HEK293 (cell line): ENCODE results near the gene EIF1.

Experiments
- GFI1B ChIP-seq: fragments of 450-650 bp; formaldehyde crosslinking; IDR thresholded peaks from 2 replicates; pipeline ENCODE4 v1.5.1; 2016; ENCODE audit warnings: missing biosample characterization, missing genetic modification characterization
- GLIS2 ChIP-seq: fragments of 450-650 bp; formaldehyde crosslinking; IDR thresholded peaks from 2 replicates; pipeline ENCODE4 v1.5.1; 2016; ENCODE audit warnings: missing biosample characterization, missing genetic modification characterization
- HOXA7 ChIP-seq: sonication (generic); formaldehyde crosslinking; IDR thresholded peaks from 2 replicates; pipeline ENCODE4 v1.8.1; 2022; ENCODE audit warnings: missing genetic modification reagents, borderline replicate concordance
- HOXC10 ChIP-seq: sonication (generic); formaldehyde crosslinking; IDR thresholded peaks from 2 replicates; pipeline ENCODE4 v1.8.1; 2023; ENCODE audit warnings: mild to moderate bottlenecking, missing genetic modification reagents
- KLF16 ChIP-seq: fragments of 450-650 bp; formaldehyde crosslinking; IDR thresholded peaks from 2 replicates; pipeline ENCODE4 v1.5.1; 2017; ENCODE audit warnings: missing biosample characterization, missing genetic modification characterization
- KLF9 ChIP-seq: fragments of 450-650 bp; formaldehyde crosslinking; IDR thresholded peaks from 2 replicates; pipeline ENCODE4 v1.5.1; 2016; ENCODE audit warnings: missing biosample characterization, missing genetic modification characterization, low read depth
- MZF1 ChIP-seq: fragments of 450-650 bp; formaldehyde crosslinking; IDR thresholded peaks from 2 replicates; pipeline ENCODE4 v1.5.1; 2017; ENCODE audit warnings: missing biosample characterization, missing genetic modification characterization, borderline replicate concordance
- SP3 ChIP-seq: fragments of 450-650 bp; formaldehyde crosslinking; IDR thresholded peaks from 2 replicates; pipeline ENCODE4 v1.5.1; 2016; ENCODE audit warnings: missing biosample characterization, missing genetic modification characterization
- SP7 ChIP-seq: fragments of 450-650 bp; formaldehyde crosslinking; IDR thresholded peaks from 2 replicates; pipeline ENCODE4 v1.5.1; 2016; ENCODE audit warnings: missing biosample characterization, missing genetic modification characterization
- ZBTB17 ChIP-seq: fragments of 450-650 bp; formaldehyde crosslinking; IDR thresholded peaks from 2 replicates; pipeline ENCODE4 v1.5.1; 2016; ENCODE audit warnings: missing biosample characterization, missing genetic modification characterization
- ZBTB7A ChIP-seq: fragments of 450-650 bp; formaldehyde crosslinking; IDR thresholded peaks from 2 replicates; pipeline ENCODE4 v1.5.1; 2016; ENCODE audit warnings: low read depth, missing biosample characterization, missing genetic modification characterization
- ZFP69B ChIP-seq: fragments of 450-650 bp; formaldehyde crosslinking; IDR thresholded peaks from 2 replicates; pipeline ENCODE4 v1.5.1; 2016; ENCODE audit warnings: missing biosample characterization, missing genetic modification characterization
- ZNF10 ChIP-seq: fragments of 450-650 bp; formaldehyde crosslinking; IDR thresholded peaks from 2 replicates; pipeline ENCODE4 v1.5.1; 2017; ENCODE audit warnings: missing biosample characterization, missing genetic modification characterization
- ZNF114 ChIP-seq: fragments of 450-650 bp; formaldehyde crosslinking; IDR thresholded peaks from 2 replicates; pipeline ENCODE4 v1.5.0; 2017; ENCODE audit warnings: missing biosample characterization, missing genetic modification characterization
- ZNF140 ChIP-seq: fragments of 450-650 bp; formaldehyde crosslinking; IDR thresholded peaks from 2 replicates; pipeline ENCODE4 v1.5.1; 2016; ENCODE audit warnings: missing biosample characterization, missing genetic modification characterization
- ZNF174 ChIP-seq: fragments of 450-650 bp; formaldehyde crosslinking; IDR thresholded peaks from 2 replicates; pipeline ENCODE4 v1.5.0; 2017; ENCODE audit warnings: missing biosample characterization, mild to moderate bottlenecking, missing genetic modification characterization
- ZNF19 ChIP-seq: fragments of 450-650 bp; formaldehyde crosslinking; IDR thresholded peaks from 2 replicates; pipeline ENCODE4; 2016; ENCODE audit warnings: missing biosample characterization, missing genetic modification characterization, low read depth
- ZNF2 ChIP-seq: fragments of 450-650 bp; formaldehyde crosslinking; IDR thresholded peaks from 2 replicates; pipeline ENCODE4 v1.5.1; 2016; ENCODE audit warnings: missing biosample characterization, missing genetic modification characterization
- ZNF202 ChIP-seq: fragments of 450-650 bp; formaldehyde crosslinking; IDR thresholded peaks from 2 replicates; pipeline ENCODE4 v1.5.1; 2016; ENCODE audit warnings: missing biosample characterization, missing genetic modification characterization, borderline replicate concordance
- ZNF214 ChIP-seq: fragments of 450-650 bp; formaldehyde crosslinking; IDR thresholded peaks from 2 replicates; pipeline ENCODE4 v1.5.1; 2017; ENCODE audit warnings: missing biosample characterization, mild to moderate bottlenecking, missing genetic modification characterization, borderline replicate concordance
- ZNF311 ChIP-seq: fragments of 450-650 bp; formaldehyde crosslinking; IDR thresholded peaks from 2 replicates; pipeline ENCODE4 v1.5.1; 2017; ENCODE audit warnings: missing biosample characterization, missing genetic modification characterization, borderline replicate concordance
- ZNF366 ChIP-seq: fragments of 450-650 bp; formaldehyde crosslinking; conservative IDR thresholded peaks from 2 replicates; pipeline ENCODE4 v1.5.1; 2016; ENCODE audit warnings: missing biosample characterization, missing genetic modification characterization
- ZNF391 ChIP-seq: fragments of 450-650 bp; formaldehyde crosslinking; IDR thresholded peaks from 2 replicates; pipeline ENCODE4 v1.5.1; 2016; ENCODE audit warnings: low read depth, missing biosample characterization, missing genetic modification characterization, borderline replicate concordance
- ZNF423 ChIP-seq: fragments of 450-650 bp; formaldehyde crosslinking; IDR thresholded peaks from 2 replicates; pipeline ENCODE4 v1.5.1; 2016; ENCODE audit warnings: missing biosample characterization, missing genetic modification characterization
- ZNF433 ChIP-seq: fragments of 450-650 bp; formaldehyde crosslinking; IDR thresholded peaks from 2 replicates; pipeline ENCODE4 v1.5.1; 2016; ENCODE audit warnings: missing biosample characterization, missing genetic modification characterization, low read depth
- ZNF529 ChIP-seq: fragments of 450-650 bp; formaldehyde crosslinking; IDR thresholded peaks from 2 replicates; pipeline ENCODE4 v1.5.1; 2017; ENCODE audit warnings: missing genetic modification characterization, missing biosample characterization; ENCODE audit not compliant: insufficient replicate concordance
- ZNF549 ChIP-seq: fragments of 450-650 bp; IDR thresholded peaks from 2 replicates; pipeline ENCODE4 v1.5.1; 2018; ENCODE audit warnings: missing biosample characterization, missing genetic modification characterization, mild to moderate bottlenecking, inconsistent platforms, moderate library complexity
- ZNF558 ChIP-seq: fragments of 450-650 bp; formaldehyde crosslinking; IDR thresholded peaks from 2 replicates; pipeline ENCODE4 v1.5.1; 2016; ENCODE audit warnings: missing biosample characterization, missing genetic modification characterization
- ZNF610 ChIP-seq: fragments of 450-650 bp; formaldehyde crosslinking; IDR thresholded peaks from 2 replicates; pipeline ENCODE4 v1.5.1; 2016; ENCODE audit warnings: missing biosample characterization, missing genetic modification characterization, borderline replicate concordance
- ZNF624 ChIP-seq: fragments of 450-650 bp; formaldehyde crosslinking; IDR thresholded peaks from 2 replicates; pipeline ENCODE4 v1.5.1; 2017; ENCODE audit warnings: missing biosample characterization, missing genetic modification characterization
- ZNF658 ChIP-seq: fragments of 450-650 bp; formaldehyde crosslinking; IDR thresholded peaks from 2 replicates; pipeline ENCODE4; 2016; ENCODE audit warnings: missing biosample characterization, missing genetic modification characterization
- ZNF664 ChIP-seq: fragments of 450-650 bp; formaldehyde crosslinking; IDR thresholded peaks from 2 replicates; pipeline ENCODE4 v1.5.1; 2016; ENCODE audit warnings: missing biosample characterization, missing genetic modification characterization
- ZNF707 ChIP-seq: fragments of 450-650 bp; formaldehyde crosslinking; IDR thresholded peaks from 2 replicates; pipeline ENCODE4 v1.5.1; 2016; ENCODE audit warnings: missing biosample characterization, missing genetic modification characterization
- ZNF776 ChIP-seq: fragments of 450-650 bp; formaldehyde crosslinking; IDR thresholded peaks from 2 replicates; pipeline ENCODE4 v1.5.0; 2017; ENCODE audit warnings: missing biosample characterization, missing genetic modification characterization, borderline replicate concordance
- TF ChIP-seq, protein P1 (sequence below): fragments of 450-650 bp; formaldehyde crosslinking; IDR thresholded peaks from 2 replicates; pipeline ENCODE4 v1.5.1; 2016; ENCODE audit warnings: missing biosample characterization, missing genetic modification characterization
- TF ChIP-seq, protein P2 (sequence below): fragments of 450-650 bp; formaldehyde crosslinking; IDR thresholded peaks from 2 replicates; pipeline ENCODE4 v1.5.1; 2016; ENCODE audit warnings: missing biosample characterization, missing genetic modification characterization
- TF ChIP-seq, protein P3 (sequence below): fragments of 450-650 bp; formaldehyde crosslinking; IDR thresholded peaks from 2 replicates; pipeline ENCODE4 v1.5.1; 2016; ENCODE audit warnings: missing biosample characterization, missing genetic modification characterization

Gene EIF1

DNA sequence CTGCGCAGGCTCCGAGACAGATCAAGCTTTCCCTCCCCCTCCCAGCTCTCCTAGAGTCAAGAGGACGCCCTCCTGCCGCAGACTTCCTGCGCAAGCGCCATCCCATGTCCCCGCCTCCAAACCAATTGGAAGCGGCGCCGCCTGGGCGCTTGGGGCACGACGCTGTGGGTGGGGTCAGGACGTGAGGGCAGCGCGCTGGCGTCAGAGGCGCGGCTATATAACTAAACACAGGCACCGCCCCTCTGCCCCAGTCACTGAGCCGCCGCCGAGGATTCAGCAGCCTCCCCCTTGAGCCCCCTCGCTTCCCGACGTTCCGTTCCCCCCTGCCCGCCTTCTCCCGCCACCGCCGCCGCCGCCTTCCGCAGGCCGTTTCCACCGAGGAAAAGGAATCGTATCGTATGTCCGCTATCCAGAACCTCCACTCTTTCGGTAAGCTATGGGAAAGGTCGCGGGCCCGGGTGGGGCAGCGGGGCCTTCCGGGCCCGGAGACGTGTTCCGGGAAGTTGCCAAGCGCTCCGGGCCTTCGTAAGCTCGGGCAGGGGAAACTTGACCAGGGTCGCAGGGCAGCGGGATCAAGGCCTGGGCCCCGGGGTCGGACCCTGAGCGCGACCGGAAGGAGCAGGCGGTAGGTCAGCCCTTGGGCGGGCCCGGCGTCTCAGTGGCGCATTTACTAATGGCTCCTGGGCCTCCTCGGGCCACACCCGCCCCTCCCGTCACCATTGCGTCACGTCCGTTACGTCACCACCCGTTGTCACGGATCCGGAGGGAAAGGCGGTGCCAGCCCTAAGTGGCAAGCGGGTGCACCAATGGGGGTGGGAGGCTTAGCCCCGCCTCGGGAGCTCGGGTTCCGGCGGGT is at the start of gene EIF1 (continued):
- peak; percentile 28; the same call in 1 of the 2 replicates for TF ChIP-seq ZFP69B (tag by site-specific recombination)
- TF ChIP-seq ZNF433 (tag by site-specific recombination) = no peak
- TF ChIP-seq ZNF2 = peak; percentile 98
- peak; percentile 69; the same call in 1 of the 2 replicates for TF ChIP-seq KLF16 (tag by site-specific recombination)
- TF ChIP-seq, protein P1, sequence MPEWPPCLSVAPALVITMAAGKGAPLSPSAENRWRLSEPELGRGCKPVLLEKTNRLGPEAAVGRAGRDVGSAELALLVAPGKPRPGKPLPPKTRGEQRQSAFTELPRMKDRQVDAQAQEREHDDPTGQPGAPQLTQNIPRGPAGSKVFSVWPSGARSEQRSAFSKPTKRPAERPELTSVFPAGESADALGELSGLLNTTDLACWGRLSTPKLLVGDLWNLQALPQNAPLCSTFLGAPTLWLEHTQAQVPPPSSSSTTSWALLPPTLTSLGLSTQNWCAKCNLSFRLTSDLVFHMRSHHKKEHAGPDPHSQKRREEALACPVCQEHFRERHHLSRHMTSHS (tag by site-specific recombination) = no peak
- TF ChIP-seq ZNF658 (tag by site-specific recombination) = no peak
- no peak for TF ChIP-seq GFI1B (tag by site-specific recombination)
- no peak for TF ChIP-seq HOXC10 (CRISPR knock-in tag)
- no peak for TF ChIP-seq HOXA7 (CRISPR knock-in tag)
- no peak for TF ChIP-seq ZNF776 (tag by site-specific recombination)
- no peak for TF ChIP-seq ZNF549 (tag by site-specific recombination)
- TF ChIP-seq, protein P2, sequence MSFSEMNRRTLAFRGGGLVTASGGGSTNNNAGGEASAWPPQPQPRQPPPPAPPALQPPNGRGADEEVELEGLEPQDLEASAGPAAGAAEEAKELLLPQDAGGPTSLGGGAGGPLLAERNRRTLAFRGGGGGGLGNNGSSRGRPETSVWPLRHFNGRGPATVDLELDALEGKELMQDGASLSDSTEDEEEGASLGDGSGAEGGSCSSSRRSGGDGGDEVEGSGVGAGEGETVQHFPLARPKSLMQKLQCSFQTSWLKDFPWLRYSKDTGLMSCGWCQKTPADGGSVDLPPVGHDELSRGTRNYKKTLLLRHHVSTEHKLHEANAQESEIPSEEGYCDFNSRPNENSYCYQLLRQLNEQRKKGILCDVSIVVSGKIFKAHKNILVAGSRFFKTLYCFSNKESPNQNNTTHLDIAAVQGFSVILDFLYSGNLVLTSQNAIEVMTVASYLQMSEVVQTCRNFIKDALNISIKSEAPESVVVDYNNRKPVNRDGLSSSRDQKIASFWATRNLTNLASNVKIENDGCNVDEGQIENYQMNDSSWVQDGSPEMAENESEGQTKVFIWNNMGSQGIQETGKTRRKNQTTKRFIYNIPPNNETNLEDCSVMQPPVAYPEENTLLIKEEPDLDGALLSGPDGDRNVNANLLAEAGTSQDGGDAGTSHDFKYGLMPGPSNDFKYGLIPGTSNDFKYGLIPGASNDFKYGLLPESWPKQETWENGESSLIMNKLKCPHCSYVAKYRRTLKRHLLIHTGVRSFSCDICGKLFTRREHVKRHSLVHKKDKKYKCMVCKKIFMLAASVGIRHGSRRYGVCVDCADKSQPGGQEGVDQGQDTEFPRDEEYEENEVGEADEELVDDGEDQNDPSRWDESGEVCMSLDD (tag by site-specific recombination) = peak; percentile 39; the same call in 1 of the 2 replicates
- no peak for TF ChIP-seq ZNF664 (tag by site-specific recombination)
- TF ChIP-seq GLIS2 (tag by site-specific recombination) = peak; percentile 91
- TF ChIP-seq, protein P3, sequence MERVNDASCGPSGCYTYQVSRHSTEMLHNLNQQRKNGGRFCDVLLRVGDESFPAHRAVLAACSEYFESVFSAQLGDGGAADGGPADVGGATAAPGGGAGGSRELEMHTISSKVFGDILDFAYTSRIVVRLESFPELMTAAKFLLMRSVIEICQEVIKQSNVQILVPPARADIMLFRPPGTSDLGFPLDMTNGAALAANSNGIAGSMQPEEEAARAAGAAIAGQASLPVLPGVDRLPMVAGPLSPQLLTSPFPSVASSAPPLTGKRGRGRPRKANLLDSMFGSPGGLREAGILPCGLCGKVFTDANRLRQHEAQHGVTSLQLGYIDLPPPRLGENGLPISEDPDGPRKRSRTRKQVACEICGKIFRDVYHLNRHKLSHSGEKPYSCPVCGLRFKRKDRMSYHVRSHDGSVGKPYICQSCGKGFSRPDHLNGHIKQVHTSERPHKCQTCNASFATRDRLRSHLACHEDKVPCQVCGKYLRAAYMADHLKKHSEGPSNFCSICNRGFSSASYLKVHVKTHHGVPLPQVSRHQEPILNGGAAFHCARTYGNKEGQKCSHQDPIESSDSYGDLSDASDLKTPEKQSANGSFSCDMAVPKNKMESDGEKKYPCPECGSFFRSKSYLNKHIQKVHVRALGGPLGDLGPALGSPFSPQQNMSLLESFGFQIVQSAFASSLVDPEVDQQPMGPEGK (tag by site-specific recombination) = no peak; the same call in 1 of the 2 replicates
- no peak for TF ChIP-seq ZNF214 (tag by site-specific recombination)
- TF ChIP-seq SP3 (tag by site-specific recombination) = peak; percentile 97
- peak; percentile 85 for TF ChIP-seq SP7 (tag by site-specific recombination)
- TF ChIP-seq ZNF366 (tag by site-specific recombination) = no peak
- TF ChIP-seq ZNF19 (tag by site-specific recombination) = no peak
- TF ChIP-seq ZNF174 (tag by site-specific recombination) = no peak
- no peak for TF ChIP-seq ZNF423 (tag by site-specific recombination)
- no peak for TF ChIP-seq MZF1 (tag by site-specific recombination)
- TF ChIP-seq KLF9 (tag by site-specific recombination) = peak; percentile 87
- TF ChIP-seq ZNF624 = peak; percentile 90; the same call in 1 of the 2 replicates
- TF ChIP-seq ZNF114 = no peak
- peak; percentile 96 for TF ChIP-seq ZNF391
- peak; percentile 85 for TF ChIP-seq ZNF610 (tag by site-specific recombination)
- TF ChIP-seq ZBTB17 (tag by site-specific recombination) = peak; percentile 85
- TF ChIP-seq ZNF529 (tag by site-specific recombination) = no peak
- no peak for TF ChIP-seq ZNF202 (tag by site-specific recombination)
- no peak for TF ChIP-seq ZNF10 (tag by site-specific recombination)
- TF ChIP-seq ZNF707 (tag by site-specific recombination) = no peak; the same call in 1 of the 2 replicates
- 0 out of 2 replicates have a peak, but pooled peaks have one; percentile 6 for TF ChIP-seq ZNF558 (tag by site-specific recombination)
- TF ChIP-seq ZBTB7A (tag by site-specific recombination) = peak; percentile 94
- TF ChIP-seq ZNF311 (tag by site-specific recombination) = no peak
- TF ChIP-seq ZNF140 (tag by site-specific recombination) = no peak
